B cell (primary cell): ENCODE results near the gene PRKCH. TPM values are rescaled to one million over a fixed set of nuclear protein-coding genes. Genes with fewer than 3 reads are reported as not detected.

Experiments
- ATAC-seq: fragments of 200-7000 bp; cut with Tn5 transposase; one replicate; pipeline ENCODE4 v1.10.0; 2021; ENCODE audit warnings: low read depth, mild to moderate bottlenecking, moderate number of reproducible peaks, moderate library complexity
- CTCF ChIA-PET: fragments of 350-600 bp; sonication (Branson Sonifier 250); formaldehyde crosslinking; loops from one replicate; lab custom pipeline; 2021; ENCODE audit warnings: antibody characterized with exemption, inconsistent platforms; lab: Charles Lee
- POLR2A ChIA-PET: fragments of 350-600 bp; sonication (Branson Sonifier 250); formaldehyde crosslinking; loops from one replicate; lab custom pipeline; 2021; ENCODE audit warnings: antibody characterized with exemption; lab: Charles Lee
- DNase-seq: peaks from one replicate; pipeline ENCODE4 v3.0.0; 2013
- H2AFZ ChIP-seq: 2 replicates; pipeline ENCODE4 v1.6.1; 2012; ENCODE audit warnings: mild to moderate bottlenecking, low read depth, low read length; ENCODE audit not compliant: insufficient read depth, poor library complexity, severe bottlenecking
- H3K27ac ChIP-seq, 2 donors: 1 replicate in 1 of 2; 2 replicates in 1 of 2; pipeline ENCODE4 v1.5.1; 2012 to 2013; ENCODE audit warnings: low read length in 2 of 2, mild to moderate bottlenecking in 2 of 2, moderate library complexity in 1 of 2
- H3K27me3 ChIP-seq, 4 experiments: fragments of 200-600 bp in 1 of 4; sonication (generic) in 1 of 4; replicated peaks in 1 of 4; 1 replicate in 2 of 4; 2 replicates in 2 of 4; pipeline versions ENCODE4 v1.6.1 to v1.7.0; 2013 to 2016; ENCODE audit warnings: low read length in 3 of 4, mild to moderate bottlenecking in 2 of 4, mixed read lengths in 1 of 4, moderate library complexity in 1 of 4; ENCODE audit not compliant: insufficient read depth in 4 of 4, control insufficient read depth in 3 of 4; ENCODE audit errors: control extremely low read depth in 1 of 4
- H3K36me3 ChIP-seq, 2 experiments: replicated peaks in 1 of 2; 1 replicate in 1 of 2; 2 replicates in 1 of 2; pipeline versions ENCODE4 v1.6.1 to v1.7.1; 2013; ENCODE audit warnings: low read length in 1 of 2; ENCODE audit not compliant: insufficient read depth in 2 of 2, control insufficient read depth in 1 of 2; ENCODE audit errors: control extremely low read depth in 1 of 2, extremely low read depth in 1 of 2
- H3K4me1 ChIP-seq, 2 donors: fragments of 200-600 bp in 1 of 2; sonication (generic) in 1 of 2; 1 replicate in 1 of 2; 2 replicates in 1 of 2; pipeline versions ENCODE4 v1.5.1 to v1.6.1; 2013 to 2017; ENCODE audit warnings: low read length in 2 of 2; ENCODE audit not compliant: control insufficient read depth in 2 of 2, insufficient read depth in 2 of 2
- H3K4me2 ChIP-seq: replicated peaks from 2 replicates; pipeline ENCODE3; 2012; ENCODE audit warnings: mild to moderate bottlenecking, low read depth, low read length; ENCODE audit not compliant: poor library complexity, severe bottlenecking
- H3K4me3 ChIP-seq, 5 experiments: fragments of 200-600 bp in 1 of 5; sonication (generic) in 1 of 5; 1 replicate in 3 of 5; 2 replicates in 2 of 5; pipeline versions ENCODE4 v1.5.1 to v1.7.0; 2011 to 2016; ENCODE audit warnings: low read length in 4 of 5, mild to moderate bottlenecking in 4 of 5, low read depth in 2 of 5, control low read depth in 1 of 5, moderate library complexity in 1 of 5; ENCODE audit not compliant: insufficient read depth in 1 of 5; ENCODE audit errors: control extremely low read depth in 1 of 5, extremely low read depth in 1 of 5
- H3K79me2 ChIP-seq: fragments of 200-600 bp; sonication (generic); one replicate; pipeline ENCODE4 v1.6.0; 2016; ENCODE audit warnings: low read length; ENCODE audit not compliant: control insufficient read depth, insufficient read depth
- H3K9ac ChIP-seq: fragments of 200-600 bp; sonication (generic); 2 replicates; pipeline ENCODE4 v1.6.1; 2017; ENCODE audit warnings: mild to moderate bottlenecking, low read length, moderate library complexity
- H3K9me3 ChIP-seq, 3 donors: one replicate each; pipeline versions ENCODE4 v1.6.1 to v1.7.1; 2013; ENCODE audit warnings: low read length in 2 of 3; ENCODE audit not compliant: control insufficient read depth in 2 of 3, insufficient read depth in 1 of 3; ENCODE audit errors: control extremely low read depth in 1 of 3
- H4K20me1 ChIP-seq: 2 replicates; pipeline ENCODE4 v1.6.0; 2012; ENCODE audit warnings: mild to moderate bottlenecking, low read length; ENCODE audit not compliant: insufficient read depth, control insufficient read depth, poor library complexity, severe bottlenecking
- H3K27ac Mint-ChIP-seq: one replicate; pipeline ENCODE4 v1.8.0; 2021; ENCODE audit warnings: mixed read lengths
- H3K27me3 Mint-ChIP-seq: one replicate; pipeline ENCODE4 v1.8.0; 2021; ENCODE audit warnings: mixed read lengths
- H3K4me1 Mint-ChIP-seq: one replicate; pipeline ENCODE4 v1.8.0; 2021; ENCODE audit warnings: mixed read lengths
- H3K4me3 Mint-ChIP-seq: one replicate; pipeline ENCODE4 v1.8.0; 2021; ENCODE audit warnings: mixed read lengths
- H3K9me3 Mint-ChIP-seq: one replicate; pipeline ENCODE4 v1.8.0; 2022; ENCODE audit warnings: mixed read lengths; ENCODE audit not compliant: insufficient read depth
- EZH2 ChIP-seq: IDR thresholded peaks from 2 replicates; pipeline ENCODE4 v1.6.1; 2012; ENCODE audit warnings: borderline replicate concordance, low read depth, mild to moderate bottlenecking, moderate library complexity, low read length; ENCODE audit not compliant: insufficient read depth, poor library complexity, severe bottlenecking
- WGBS: methylation state at CpG from one replicate; pipeline ENCODE4 v1.1.5; 2013; ENCODE audit warnings: missing lambda C conversion rate; ENCODE audit not compliant: insufficient coverage; 5-methylcytosine and 5-hydroxymethylcytosine counted together
- intact Hi-C: fragments of 100-400 bp; cut with micrococcal nuclease; formaldehyde crosslinking; loops from one replicate; pipeline ENCODE4 v1.10.0; 2022
- polyA plus RNA-seq: library from polyadenylated mRNA; depleted of rRNA; stranded (reverse); fragments of >200 nt; gene quantifications from 2 replicates; pipeline ENCODE4 v1.2.3, GENCODE V29; 2012
- total RNA-seq, 2 donors: library from RNA; stranded (reverse); fragments of 120-200 nt in 1 of 2; gene quantifications; 1 replicate in 1 of 2; 2 replicates in 1 of 2; pipeline versions ENCODE4 v1.2.3 to v1.2.4, GENCODE V29; 2013 to 2022
- TF ChIP-seq, protein P1 (sequence below): fragments of 200-600 bp; IDR thresholded peaks from one replicate; pipeline ENCODE4 v1.8.0; 2022; ENCODE audit warnings: antibody characterized with exemption, mild to moderate bottlenecking

The PRKCH gene
- total and polyA plus RNA-seq, 2 donors (not counting 1 experiment from before 2014, with no cell fraction given): 2.0 to 5.0 TPM

DNA sequence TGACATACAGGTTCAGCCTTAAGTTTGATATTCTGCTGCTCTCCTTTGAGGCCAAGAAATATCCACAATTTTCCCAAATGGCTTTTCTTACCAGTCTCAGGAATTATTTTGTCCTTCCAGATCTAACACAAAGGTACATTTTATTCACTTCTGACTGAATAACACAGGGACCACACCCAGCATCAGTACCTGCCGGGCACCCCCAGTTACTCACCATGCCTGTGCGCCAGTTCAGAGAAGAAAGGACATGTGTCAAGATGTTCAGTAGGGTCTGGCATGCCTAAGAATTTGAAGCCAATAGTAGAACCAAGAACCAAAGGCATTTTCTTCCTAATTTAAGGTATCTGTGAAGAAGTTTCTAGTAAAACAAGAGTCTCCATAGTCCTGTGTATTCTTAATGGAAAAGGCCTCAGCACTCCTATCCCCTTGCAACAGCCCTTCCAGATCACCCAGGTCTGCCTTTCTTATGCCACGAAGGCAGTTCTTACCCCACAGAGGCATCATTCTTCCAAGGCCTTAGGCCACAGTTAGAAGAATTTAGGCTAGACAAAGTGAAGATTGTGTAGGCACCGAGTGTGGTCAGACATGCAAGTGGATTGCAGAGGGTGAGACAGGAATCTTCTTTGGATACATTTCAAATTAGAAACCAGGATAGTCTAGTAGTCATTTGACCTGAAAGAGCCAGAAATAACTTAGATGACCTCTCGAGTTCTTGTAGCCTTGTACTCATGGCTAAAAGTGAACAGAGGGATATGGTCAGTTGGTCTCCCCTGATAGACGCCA lies 233.9 kb downstream of the PRKCH start:
- H4K20me1 ChIP-seq: no peaks in the 10 kb centered on the region
- H3K4me3 ChIP-seq: no peak overlapping the region
- peaks cover 32 to 47% of the 10 kb centered on the region in 2 donors for H3K4me1 ChIP-seq
- ChIA-PET CTCF (interaction anchor here (4.5 kb wide), 1 partner anchor 79 kb away, joined by 30 read pairs; no protein-coding TSS in a partner anchor), POLR2A (interaction anchor here (0.5 kb wide), 1 partner anchor 282 kb away, joined by 5 read pairs; no protein-coding TSS in a partner anchor)
- no peak overlapping the region for H2AFZ ChIP-seq
- ATAC-seq (no peak), DNase-seq (no peak)
- H3K4me3 Mint-ChIP-seq: no peak overlapping the region
- TF ChIP-seq EZH2: no peak
- TF ChIP-seq, protein P1, sequence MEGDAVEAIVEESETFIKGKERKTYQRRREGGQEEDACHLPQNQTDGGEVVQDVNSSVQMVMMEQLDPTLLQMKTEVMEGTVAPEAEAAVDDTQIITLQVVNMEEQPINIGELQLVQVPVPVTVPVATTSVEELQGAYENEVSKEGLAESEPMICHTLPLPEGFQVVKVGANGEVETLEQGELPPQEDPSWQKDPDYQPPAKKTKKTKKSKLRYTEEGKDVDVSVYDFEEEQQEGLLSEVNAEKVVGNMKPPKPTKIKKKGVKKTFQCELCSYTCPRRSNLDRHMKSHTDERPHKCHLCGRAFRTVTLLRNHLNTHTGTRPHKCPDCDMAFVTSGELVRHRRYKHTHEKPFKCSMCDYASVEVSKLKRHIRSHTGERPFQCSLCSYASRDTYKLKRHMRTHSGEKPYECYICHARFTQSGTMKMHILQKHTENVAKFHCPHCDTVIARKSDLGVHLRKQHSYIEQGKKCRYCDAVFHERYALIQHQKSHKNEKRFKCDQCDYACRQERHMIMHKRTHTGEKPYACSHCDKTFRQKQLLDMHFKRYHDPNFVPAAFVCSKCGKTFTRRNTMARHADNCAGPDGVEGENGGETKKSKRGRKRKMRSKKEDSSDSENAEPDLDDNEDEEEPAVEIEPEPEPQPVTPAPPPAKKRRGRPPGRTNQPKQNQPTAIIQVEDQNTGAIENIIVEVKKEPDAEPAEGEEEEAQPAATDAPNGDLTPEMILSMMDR: no peak
- peaks cover 55% of the 10 kb centered on the region for H3K4me1 Mint-ChIP-seq
- intact Hi-C loops: no loop called here
- no peak overlapping the region for H3K9ac ChIP-seq
- H3K79me2 ChIP-seq: no peaks in the 10 kb centered on the region
- no peaks in the 10 kb centered on the region for H3K27me3 Mint-ChIP-seq
- no peaks in the 10 kb centered on the region for H3K27me3 ChIP-seq
- 93% methylated on average over 3 of the region's 6 CpGs for WGBS
- H3K9me3 ChIP-seq: no peaks in the 10 kb centered on the region
- peak overlapping the region; percentile 74 for H3K27ac Mint-ChIP-seq
- no peak overlapping the region for H3K4me2 ChIP-seq
- H3K36me3 ChIP-seq: no peaks in the 10 kb centered on the region
- H3K27ac ChIP-seq: no peak overlapping the region
- no peaks in the 10 kb centered on the region for H3K9me3 Mint-ChIP-seq

DNA sequence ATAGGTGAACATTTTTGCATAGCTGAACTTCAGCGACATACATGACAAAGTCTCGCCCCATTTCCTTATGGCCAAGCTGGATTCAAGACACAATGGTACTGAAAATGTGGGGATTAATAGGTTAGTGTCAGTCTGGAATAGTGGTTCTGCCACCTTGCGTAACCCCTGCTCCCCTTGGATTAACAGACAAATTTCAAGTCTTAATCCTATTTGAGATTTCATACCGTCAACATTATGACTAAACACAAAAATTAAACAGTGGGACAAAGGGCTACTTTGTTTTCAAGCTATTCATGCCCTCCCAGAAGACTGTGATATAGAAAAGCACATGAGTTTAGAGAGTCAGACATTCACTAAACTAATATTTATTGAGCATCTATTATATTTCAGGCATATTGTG lies 235.1 kb downstream of the PRKCH start:
- H3K27ac Mint-ChIP-seq: no peak overlapping the region
- H3K79me2 ChIP-seq: no peaks in the 10 kb centered on the region
- WGBS: 93% methylated on average over 2 of the region's 4 CpGs
- CTCF ChIA-PET: interaction anchor here (0.9 to 1.8 kb wide), 4 partner anchors 8 to 53 kb away, joined by 3 to 5 read pairs (median 3); no protein-coding TSS in a partner anchor
- H3K4me1 Mint-ChIP-seq: peaks cover 50% of the 10 kb centered on the region
- no peak overlapping the region for H3K4me3 ChIP-seq
- POLR2A ChIA-PET: no interaction called here
- ATAC-seq: no peak
- no peaks in the 10 kb centered on the region for H3K9me3 ChIP-seq
- no peak for DNase-seq
- H3K9me3 Mint-ChIP-seq: no peaks in the 10 kb centered on the region
- intact Hi-C loops: no loop called here
- no peaks in the 10 kb centered on the region for H3K27me3 ChIP-seq
- no peak overlapping the region for H2AFZ ChIP-seq
- H3K27ac ChIP-seq: no peak overlapping the region
- H3K36me3 ChIP-seq: no peaks in the 10 kb centered on the region
- H3K27me3 Mint-ChIP-seq: no peaks in the 10 kb centered on the region
- no peaks in the 10 kb centered on the region for H4K20me1 ChIP-seq
- no peak overlapping the region for H3K4me2 ChIP-seq
- TF ChIP-seq, protein P1: no peak
- TF ChIP-seq EZH2: no peak
- H3K9ac ChIP-seq: no peak overlapping the region
- H3K4me3 Mint-ChIP-seq: no peak overlapping the region
- H3K4me1 ChIP-seq: peaks cover 32 to 47% of the 10 kb centered on the region in 2 donors
